Hepatocyte (in vitro differentiated cells): Measurements from ENCODE around the gene ITSN1. TPM values are rescaled to one million over a fixed set of nuclear protein-coding genes. Genes with fewer than 3 reads are reported as not detected.

ENCODE experiments used
- DNase-seq: peaks from one replicate; pipeline ENCODE4 v3.0.0-alpha.2; 2016; ENCODE audit warnings: low spot score
- H2AFZ ChIP-seq: fragments of 200-600 bp; sonication (generic); 2 replicates; pipeline ENCODE4 v1.6.0; 2016; ENCODE audit warnings: antibody characterized with exemption, mild to moderate bottlenecking
- H3K27ac ChIP-seq: fragments of 200-600 bp; sonication (generic); 2 replicates; pipeline ENCODE4 v1.5.1; 2016; ENCODE audit warnings: mild to moderate bottlenecking
- H3K27me3 ChIP-seq: fragments of 200-600 bp; sonication (generic); 2 replicates; pipeline ENCODE4 v1.6.1; 2016
- H3K36me3 ChIP-seq: fragments of 200-600 bp; sonication (generic); replicated peaks from 2 replicates; pipeline ENCODE4 v1.5.1; 2016; ENCODE audit warnings: low read depth; ENCODE audit not compliant: insufficient read depth
- H3K4me1 ChIP-seq: fragments of 200-600 bp; sonication (generic); 2 replicates; pipeline ENCODE4 v1.5.1; 2016; ENCODE audit warnings: mild to moderate bottlenecking, moderate library complexity; ENCODE audit not compliant: insufficient read depth
- H3K4me2 ChIP-seq: fragments of 200-600 bp; sonication (generic); 2 replicates; pipeline ENCODE4 v1.6.0; 2016
- H3K4me3 ChIP-seq: fragments of 200-600 bp; sonication (generic); 2 replicates; pipeline ENCODE4 v1.5.1; 2016; ENCODE audit warnings: mild to moderate bottlenecking
- H3K79me2 ChIP-seq: fragments of 200-600 bp; sonication (generic); 2 replicates; pipeline ENCODE4 v1.6.0; 2017; ENCODE audit warnings: mild to moderate bottlenecking
- H3K9me2 ChIP-seq: fragments of 200-600 bp; sonication (generic); replicated peaks from 2 replicates; pipeline ENCODE4 v1.6.0; 2017; ENCODE audit warnings: mild to moderate bottlenecking; ENCODE audit not compliant: insufficient read depth
- H3K9me3 ChIP-seq: fragments of 200-600 bp; sonication (generic); 2 replicates; pipeline ENCODE4 v1.5.1; 2016; ENCODE audit warnings: low read depth, mild to moderate bottlenecking
- H4K20me1 ChIP-seq: fragments of 200-600 bp; sonication (generic); 2 replicates; pipeline ENCODE4 v1.6.0; 2016; ENCODE audit warnings: mild to moderate bottlenecking; ENCODE audit not compliant: insufficient read depth, poor library complexity, severe bottlenecking
- CTCF ChIP-seq: fragments of 200-600 bp; sonication (generic); IDR thresholded peaks from 2 replicates; pipeline ENCODE4 v1.5.1; 2016; ENCODE audit warnings: antibody characterized with exemption, mild to moderate bottlenecking; ENCODE audit not compliant: poor library complexity
- EZH2 ChIP-seq: fragments of 200-600 bp; sonication (generic); IDR thresholded peaks from 2 replicates; pipeline ENCODE4 v1.6.1; 2016; ENCODE audit warnings: antibody characterized with exemption, mild to moderate bottlenecking, borderline replicate concordance
- EZH2phosphoT487 ChIP-seq: fragments of 200-600 bp; sonication (generic); IDR thresholded peaks from one replicate; pipeline ENCODE4 v1.6.1; 2018; ENCODE audit warnings: antibody characterized with exemption, mild to moderate bottlenecking, low read depth, moderate library complexity; ENCODE audit not compliant: unreplicated experiment, severe bottlenecking
- WGBS: methylation state at CpG from one replicate; pipeline ENCODE4 v1.1.6; 2016; ENCODE audit warnings: low lambda C conversion rate; ENCODE audit errors: missing lambda C conversion rate; 5-methylcytosine and 5-hydroxymethylcytosine counted together
- polyA plus RNA-seq: library from polyadenylated mRNA; unstranded; fragments of >200 nt; fragmentation: Nextera tagmentation; extraction: Ambion mirVana; gene quantifications from 2 replicates; pipeline ENCODE4 v1.2.1, GENCODE V29; 2016
- total RNA-seq: library from RNA; depleted of rRNA; stranded (reverse); fragments of >200 nt; gene quantifications from 2 replicates; pipeline ENCODE4 v1.2.3, GENCODE V29; 2014

Gene ITSN1
- total and polyA plus RNA-seq, 2 experiments from 2014 or later = 43.6 to 46.0 TPM

- WGBS = 96% methylated on average over 7 of the region's 7 CpGs
- TF ChIP-seq CTCF = no peak
- TF ChIP-seq EZH2 = no peak
- no peak for TF ChIP-seq EZH2phosphoT487
- Histone ChIP-seq H4K20me1 (no peaks in the 10 kb centered on the region), H3K9me3 (no peaks in the 10 kb centered on the region), H3K4me2 (no peak overlapping the region), H3K9me2 (no peaks in the 10 kb centered on the region), H3K4me3 (no peak overlapping the region), H2AFZ (no peak overlapping the region), H3K79me2 (no peaks in the 10 kb centered on the region), H3K36me3 (no peaks in the 10 kb centered on the region), H3K27ac (no peak overlapping the region), H3K4me1 (peaks cover 23% of the 10 kb centered on the region), H3K27me3 (no peaks in the 10 kb centered on the region)
- no peak for DNase-seq
These were observed 199.3 kb downstream of the ITSN1 start for GRCh38 chr21:33841561-33841960.

- Histone ChIP-seq H3K4me3 (no peak overlapping the region), H3K27ac (no peak overlapping the region), H3K4me1 (peaks cover 23% of the 10 kb centered on the region), H3K4me2 (no peak overlapping the region), H3K27me3 (no peaks in the 10 kb centered on the region), H3K9me2 (no peaks in the 10 kb centered on the region), H3K36me3 (no peaks in the 10 kb centered on the region), H3K79me2 (no peaks in the 10 kb centered on the region), H2AFZ (no peak overlapping the region), H3K9me3 (no peaks in the 10 kb centered on the region), H4K20me1 (no peaks in the 10 kb centered on the region)
- TF ChIP-seq EZH2phosphoT487 (no peak), EZH2 (no peak), CTCF (no peak)
- DNase-seq = no peak
- WGBS = 99% methylated on average over 5 of the region's 6 CpGs
These were observed 200.9 kb downstream of the ITSN1 start for GRCh38 chr21:33843216-33843615.

GRCh38 chr21:33844104-33844889, 202.0 kb downstream of the ITSN1 start:
- Histone ChIP-seq H3K9me3 (no peaks in the 10 kb centered on the region), H3K9me2 (no peaks in the 10 kb centered on the region), H3K27ac (no peak overlapping the region), H3K4me3 (no peak overlapping the region), H4K20me1 (no peaks in the 10 kb centered on the region), H3K4me2 (peak overlapping the region; percentile 10), H3K4me1 (peaks cover 23% of the 10 kb centered on the region), H3K27me3 (no peaks in the 10 kb centered on the region), H3K36me3 (no peaks in the 10 kb centered on the region), H2AFZ (no peak overlapping the region), H3K79me2 (no peaks in the 10 kb centered on the region)
- no peak for TF ChIP-seq CTCF
- TF ChIP-seq EZH2 = no peak
- TF ChIP-seq EZH2phosphoT487 = no peak
- DNase-seq = peak; percentile 56
- 38% methylated on average over 20 of the region's 20 CpGs for WGBS
